DMS 273 treated with DMSO at 0.1 percent for 48 hours (cell line): ENCODE data around the gene REELD1.

Experiments used
- DNase-seq: peaks from one replicate; lab custom pipeline; 2025; lab: John Stamatoyannopoulos, UW

Gene REELD1

GRCh38 chr4:146224326-146224966 lies 10.1 kb downstream of the REELD1 start:
- no peak for DNase-seq

DNA sequence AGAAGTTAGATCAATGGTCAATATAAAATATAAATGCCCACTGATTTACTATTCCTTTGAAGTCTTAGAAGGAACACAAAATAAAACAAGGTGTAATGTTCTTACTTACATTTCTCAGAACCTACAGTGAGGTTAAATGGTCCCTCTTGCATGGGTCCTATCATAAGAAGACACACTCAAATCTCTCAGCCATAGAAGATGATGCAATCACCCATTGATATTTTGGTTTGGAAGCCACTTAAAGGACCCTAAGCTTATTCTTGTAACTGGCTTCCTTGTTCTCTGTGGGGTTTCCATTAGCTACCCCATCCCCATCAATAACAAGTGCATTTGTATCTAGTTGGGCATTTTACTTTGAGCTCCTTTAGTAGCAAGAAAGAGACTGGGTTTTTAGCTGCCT lies 15.1 kb downstream of the REELD1 start:
- DNase-seq, result no peak

GRCh38 chr4:146232131-146232722 lies 17.9 kb downstream of the REELD1 start:
- DNase-seq, result no peak

DNA sequence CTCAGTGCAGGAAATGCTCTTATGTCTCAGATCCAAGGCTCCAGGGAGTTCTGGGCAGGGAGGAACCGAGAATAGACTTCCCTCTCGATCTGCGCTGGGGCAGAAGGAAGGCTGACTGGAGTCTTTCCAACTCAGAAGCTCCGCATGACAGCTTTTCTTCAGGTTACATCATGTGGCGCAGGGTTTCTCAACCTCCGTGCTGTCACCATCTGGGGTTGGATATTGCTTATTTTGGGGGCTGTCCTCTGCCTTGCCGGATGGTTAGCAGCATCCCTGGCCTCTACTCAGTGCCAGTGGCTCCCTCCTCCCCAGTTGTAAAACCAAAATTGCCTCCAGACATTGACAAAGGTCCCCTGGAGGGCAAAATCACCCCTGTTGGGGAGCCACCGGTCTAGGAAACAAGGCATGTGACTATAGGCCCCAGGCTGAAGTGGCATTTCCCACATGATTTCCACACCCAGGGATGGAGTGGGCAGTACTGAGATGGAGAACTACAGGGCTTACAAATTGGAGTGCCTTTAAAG lies 21.4 kb downstream of the REELD1 start:
- no peak for DNase-seq

- no peak for DNase-seq
Measured at GRCh38 chr4:146236216-146236615, 21.9 kb downstream of the REELD1 start.

GRCh38 chr4:146237092-146237491 lies 22.8 kb downstream of the REELD1 start:
- no peak for DNase-seq

- no peak for DNase-seq
Measured at GRCh38 chr4:146238107-146238506, 23.8 kb downstream of the REELD1 start.

GRCh38 chr4:146243141-146243882 lies 29.0 kb downstream of the REELD1 start:
- no peak for DNase-seq

DNA sequence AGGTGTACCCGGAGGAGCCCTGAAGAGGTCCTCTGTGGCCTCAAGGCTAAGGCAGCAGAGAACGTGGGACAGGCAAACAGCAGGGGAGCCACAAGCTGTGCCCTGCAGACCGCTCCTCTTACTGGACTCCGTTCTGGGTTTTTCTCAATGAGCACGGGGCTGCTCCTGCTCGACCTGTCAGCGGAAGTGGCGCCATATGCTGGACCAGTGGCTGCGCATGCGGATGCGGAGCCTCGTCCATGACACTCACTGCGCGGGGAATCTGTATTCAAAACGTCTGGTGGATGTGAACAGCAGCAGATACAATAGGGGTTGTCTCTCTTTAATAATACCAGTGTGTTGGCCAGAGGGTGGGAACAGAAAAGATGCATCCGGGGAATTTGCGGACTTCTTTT lies 29.5 kb downstream of the REELD1 start:
- DNase-seq, result no peak

DNA sequence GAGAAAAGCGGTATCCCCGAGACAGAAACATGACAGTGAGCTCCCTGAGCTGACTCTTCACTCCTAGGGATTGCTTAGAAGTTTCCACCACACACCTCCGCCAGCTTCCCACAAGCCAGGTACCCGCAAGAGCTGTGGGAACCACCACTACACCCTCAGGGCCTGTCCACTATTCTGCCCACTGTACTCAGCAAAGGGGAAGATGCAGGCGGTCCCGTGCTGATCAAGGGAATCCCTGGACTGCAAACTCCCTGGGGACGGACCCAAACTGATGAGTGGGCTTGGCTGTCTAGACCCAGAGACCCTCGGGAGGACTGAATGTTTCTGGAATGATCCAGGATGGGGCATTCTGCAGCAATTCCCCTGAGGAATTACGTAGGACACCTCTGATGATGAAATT lies 30.2 kb downstream of the REELD1 start:
- DNase-seq, result no peak

GRCh38 chr4:146245246-146245645 lies 30.9 kb downstream of the REELD1 start:
- DNase-seq, result no peak

DNA sequence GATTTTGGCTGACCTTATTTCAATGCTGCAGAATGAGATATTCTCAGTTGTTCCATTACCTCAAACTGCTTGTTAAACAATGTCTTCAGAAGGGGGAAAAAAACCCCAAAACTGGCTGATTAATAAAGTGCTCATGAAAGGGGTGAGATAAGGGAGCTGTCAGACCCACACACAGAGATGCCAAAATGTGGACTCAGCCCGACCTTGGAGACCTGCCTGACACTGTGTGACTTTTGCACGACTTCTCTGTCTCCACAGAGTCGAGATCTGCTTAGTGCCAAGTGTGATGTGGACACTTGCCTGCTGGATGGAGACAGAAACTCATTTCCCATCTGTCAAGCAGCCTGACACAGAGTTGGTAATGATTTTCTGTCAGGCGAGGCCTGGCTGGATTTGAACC lies 31.5 kb downstream of the REELD1 start:
- DNase-seq, result no peak

DNA sequence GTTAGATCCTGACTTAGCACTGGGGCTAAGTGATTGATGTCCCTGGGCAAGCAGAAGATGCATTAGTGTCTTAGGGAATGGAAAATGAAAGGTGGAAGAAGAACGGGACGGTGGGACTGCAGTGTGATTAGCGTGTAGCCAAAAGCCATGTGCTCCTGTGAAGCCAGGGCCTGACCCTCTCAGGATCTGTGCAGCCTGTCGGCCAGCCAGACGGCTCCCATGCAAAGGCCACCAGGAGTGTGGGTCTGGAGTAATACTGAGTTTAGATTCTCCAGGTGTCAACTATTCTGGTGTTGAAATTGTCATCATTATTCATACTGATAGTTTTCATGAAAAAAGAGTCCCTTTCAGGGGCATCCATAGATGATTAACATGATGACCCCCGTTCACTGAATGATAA lies 32.0 kb downstream of the REELD1 start:
- DNase-seq, result no peak

DNA sequence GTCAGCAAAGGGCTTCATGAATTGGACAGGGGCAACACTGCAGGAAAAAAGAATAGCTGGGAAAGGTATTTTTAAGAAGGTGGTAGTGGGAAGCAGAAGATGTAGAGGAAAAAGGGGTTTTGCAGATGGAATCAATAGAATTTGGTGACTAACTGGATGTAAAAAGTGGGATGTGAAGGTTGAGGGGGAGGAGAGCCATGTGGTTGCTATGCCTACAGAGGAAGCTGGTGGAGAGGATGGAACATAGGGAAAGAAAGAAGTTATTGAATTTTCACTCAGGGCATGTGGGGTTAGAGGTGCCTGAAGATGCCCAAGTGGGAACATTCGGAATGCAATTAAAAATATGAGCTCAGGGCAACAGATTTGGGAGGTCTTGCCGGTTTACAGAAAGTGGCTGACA lies 33.0 kb downstream of the REELD1 start:
- no peak for DNase-seq

DNA sequence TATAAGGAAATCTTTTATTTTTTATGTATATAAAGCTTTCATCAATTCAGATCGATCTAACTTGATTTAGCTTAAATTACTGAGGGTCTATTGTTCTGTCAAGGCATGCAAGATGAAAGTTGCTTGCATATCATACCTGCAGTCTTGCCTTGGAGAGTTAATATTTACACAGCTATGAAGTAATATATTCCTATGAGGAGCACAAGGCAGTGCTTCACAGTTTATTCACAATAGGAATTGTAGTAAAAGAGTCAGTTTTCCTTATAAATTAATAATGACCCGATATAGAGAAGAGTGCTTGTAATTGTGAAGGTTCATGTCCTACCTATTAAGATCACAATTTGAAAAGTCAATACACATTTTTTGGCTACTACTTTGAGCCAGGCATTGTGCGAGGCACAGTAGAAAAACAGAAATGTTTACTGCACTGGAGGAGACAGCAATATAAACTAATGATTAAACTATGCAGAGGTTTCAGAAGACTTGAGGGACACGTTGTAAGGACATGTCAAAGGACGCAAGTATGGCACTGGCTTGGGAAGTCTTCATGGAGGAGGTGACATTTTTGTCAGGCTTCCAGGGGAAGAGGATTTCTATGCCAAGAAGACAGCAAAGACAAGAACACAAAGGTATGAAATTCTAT lies 38.8 kb downstream of the REELD1 start:
- no peak for DNase-seq

DNA sequence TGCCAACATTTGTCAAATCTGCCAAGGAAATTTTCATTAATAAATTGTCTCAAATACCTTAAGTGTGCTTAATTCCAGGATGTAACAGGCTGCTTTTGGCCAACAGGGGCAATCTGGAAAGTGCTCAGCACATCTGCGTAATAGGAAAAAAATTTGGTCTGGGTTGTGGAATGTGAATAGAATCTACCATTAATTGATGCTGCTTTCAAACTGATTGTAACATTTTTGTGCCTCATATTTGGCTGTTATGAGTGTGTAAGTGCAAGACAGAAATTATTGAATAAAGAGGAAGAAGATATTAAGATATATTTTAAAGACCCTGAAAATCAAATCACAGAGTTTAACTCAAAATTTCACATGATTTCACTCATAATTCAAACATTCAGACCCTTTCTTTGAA lies 41.1 kb downstream of the REELD1 start:
- DNase-seq, result no peak

- DNase-seq, result no peak
Measured at GRCh38 chr4:146255874-146256273, 41.5 kb downstream of the REELD1 start.

DNA sequence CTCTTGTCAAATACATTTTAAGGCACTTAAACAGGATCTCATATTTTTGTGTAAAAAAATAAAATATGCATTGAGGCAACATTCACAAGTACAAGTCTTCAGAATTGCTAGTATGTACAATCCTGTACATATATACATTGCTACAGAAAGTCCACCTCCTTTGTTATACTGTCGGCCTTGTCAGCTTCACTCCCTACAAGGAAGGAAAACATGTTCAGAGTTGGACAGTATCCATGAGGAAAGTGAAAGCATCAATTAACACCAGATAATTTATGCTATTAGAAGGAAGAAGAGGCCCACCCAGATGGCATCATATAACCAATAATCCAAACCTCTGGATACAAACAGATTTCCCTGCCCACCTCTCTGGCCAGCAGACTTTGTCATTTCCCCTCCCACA lies 42.0 kb downstream of the REELD1 start:
- no peak for DNase-seq

GRCh38 chr4:146257511-146257910 lies 43.2 kb downstream of the REELD1 start:
- DNase-seq, result no peak

- no peak for DNase-seq
Measured at GRCh38 chr4:146260521-146260920, 46.2 kb downstream of the REELD1 start.

GRCh38 chr4:146261041-146261440 lies 46.7 kb downstream of the REELD1 start:
- no peak for DNase-seq

DNA sequence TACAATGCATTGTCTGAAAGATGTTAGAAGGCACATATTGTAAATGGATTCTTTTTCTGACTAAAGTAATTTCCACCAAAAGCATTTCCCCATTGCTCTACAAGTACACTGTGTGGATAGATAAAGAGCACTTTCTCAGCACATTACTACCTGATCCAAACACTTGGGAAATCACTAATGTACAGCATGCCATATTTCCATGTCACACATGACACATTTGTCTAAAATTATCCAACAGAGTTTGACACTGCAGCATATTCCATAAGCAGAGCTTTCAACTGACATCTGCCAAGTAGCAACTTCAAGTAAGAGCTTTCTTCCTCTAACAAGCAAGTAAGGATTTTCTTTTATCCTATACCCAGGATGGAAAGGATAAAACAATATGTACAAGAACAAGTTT lies 49.5 kb downstream of the REELD1 start:
- DNase-seq, result no peak
